Stimulated activated CD4-positive, alpha-beta T cell treated with anti-CD3 and anti-CD28 coated beads, Interleukin-4, amount 100 ng/mL, for 1 hour (primary cell): ENCODE measurements around the gene R3HCC1L.

Source experiments
- DNase-seq: peaks from one replicate; pipeline ENCODE4 v3.0.0-alpha.2; 2020

The R3HCC1L gene

GRCh38 chr10:98293550-98294269 lies 159.3 kb downstream of the R3HCC1L start:
- no peak for DNase-seq

DNA sequence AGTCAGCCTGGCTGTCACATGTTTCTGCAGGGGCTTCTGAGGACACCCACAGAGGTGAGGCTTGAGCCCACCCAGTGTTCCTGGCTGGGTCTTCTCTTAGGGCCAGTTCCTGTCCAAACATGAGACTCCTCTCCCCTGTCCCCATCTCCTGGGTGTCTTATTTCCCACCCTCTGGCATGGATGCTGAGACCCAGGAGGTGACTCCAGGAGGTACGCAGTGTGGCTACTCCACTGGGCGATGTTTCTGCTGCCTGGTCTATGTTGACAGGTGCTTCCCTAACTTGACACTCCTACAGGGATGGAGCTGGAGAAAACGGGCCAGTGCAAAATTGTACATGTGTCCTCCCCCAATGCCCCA lies 159.8 kb downstream of the R3HCC1L start:
- DNase-seq = no peak
